GM18907 (cell line): ENCODE data around the gene JUNB.
A peak's percentile ranks its signal among the peaks of the same experiment; 100 is the strongest.
"Not testable (repeated sequence)": the region's sequence is repeated elsewhere in the genome, so short reads cannot be mapped to it uniquely, and the experiment has no call there.

ENCODE experiments used
- ATAC-seq: cut with Tn5 transposase; IDR thresholded peaks from one replicate; pipeline ENCODE4 v1.9.1; 2021; ENCODE audit warnings: mild to moderate bottlenecking, moderate library complexity; ENCODE audit not compliant: unreplicated experiment

JUNB gene

GRCh38 chr19:12802267-12803106 is 11.2 kb downstream of the JUNB start:
- no peak for ATAC-seq

DNA sequence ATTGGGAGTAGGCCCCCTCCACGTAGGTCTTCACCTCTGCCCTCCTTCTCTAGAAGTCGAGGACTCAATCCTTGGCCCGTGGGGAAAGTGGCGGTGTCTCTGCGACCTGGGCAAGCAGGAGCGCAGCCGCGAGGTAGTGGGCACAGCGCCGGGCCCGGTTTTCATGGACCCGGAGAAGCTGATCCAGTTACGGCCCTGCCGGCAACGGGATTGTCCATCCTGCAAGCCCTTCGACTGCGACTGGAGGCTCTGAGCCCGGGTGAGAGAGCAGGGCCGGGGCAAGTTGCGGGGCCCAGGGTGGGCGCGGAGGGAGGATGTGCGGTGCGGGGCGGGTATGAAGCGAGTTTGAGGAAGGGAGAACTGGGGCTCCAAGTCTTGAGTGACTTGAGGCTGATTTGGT is 12.8 kb downstream of the JUNB start:
- ATAC-seq = no peak

DNA sequence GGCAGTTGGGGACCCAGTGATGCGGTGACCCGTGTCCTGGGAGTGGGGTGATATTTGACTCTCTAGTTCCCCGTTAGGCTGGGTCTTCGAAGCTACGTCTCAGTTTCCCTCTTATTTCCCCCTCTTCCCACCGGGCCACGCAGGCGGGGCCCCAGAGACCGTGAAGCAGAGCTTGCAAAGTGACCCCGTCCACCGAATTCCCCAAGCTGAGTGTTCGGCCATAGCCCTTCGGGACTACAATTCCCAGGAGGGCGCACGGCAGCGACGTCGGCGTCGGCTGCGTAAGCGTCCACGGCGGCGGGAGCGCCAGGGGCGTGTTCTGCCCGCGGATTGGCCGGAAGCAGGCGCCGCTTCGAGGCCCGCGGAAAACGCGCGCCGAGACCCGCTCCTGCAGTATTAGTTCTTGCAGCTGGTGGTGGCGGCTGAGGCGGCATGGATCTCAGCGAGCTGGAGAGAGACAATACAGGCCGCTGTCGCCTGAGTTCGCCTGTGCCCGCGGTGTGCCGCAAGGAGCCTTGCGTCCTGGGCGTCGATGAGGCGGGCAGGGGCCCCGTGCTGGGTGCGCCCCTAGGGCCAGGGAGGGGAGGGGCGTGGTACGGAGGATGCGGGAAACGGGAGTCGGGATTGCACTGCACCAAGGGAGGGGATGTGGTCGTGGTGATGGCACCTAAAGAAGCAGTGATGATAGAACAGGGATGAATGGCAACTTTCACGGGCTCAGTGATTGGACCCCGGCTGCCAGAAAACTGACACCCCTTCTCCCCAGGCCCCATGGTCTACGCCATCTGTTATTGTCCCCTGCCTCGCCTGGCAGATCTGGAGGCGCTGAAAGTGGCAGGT is 15.2 kb downstream of the JUNB start, which contains the start of gene RNASEH2A:
Gene RNASEH2A, plus strand, starts transcription at position 343 of the 840 bp plus-strand sequence. Its CDS starts 90 bp downstream, at position 433.
- ATAC-seq = peak; percentile 81

- no peak for ATAC-seq
Measured at GRCh38 chr19:12815088-12815487, 23.8 kb downstream of the JUNB start.

DNA sequence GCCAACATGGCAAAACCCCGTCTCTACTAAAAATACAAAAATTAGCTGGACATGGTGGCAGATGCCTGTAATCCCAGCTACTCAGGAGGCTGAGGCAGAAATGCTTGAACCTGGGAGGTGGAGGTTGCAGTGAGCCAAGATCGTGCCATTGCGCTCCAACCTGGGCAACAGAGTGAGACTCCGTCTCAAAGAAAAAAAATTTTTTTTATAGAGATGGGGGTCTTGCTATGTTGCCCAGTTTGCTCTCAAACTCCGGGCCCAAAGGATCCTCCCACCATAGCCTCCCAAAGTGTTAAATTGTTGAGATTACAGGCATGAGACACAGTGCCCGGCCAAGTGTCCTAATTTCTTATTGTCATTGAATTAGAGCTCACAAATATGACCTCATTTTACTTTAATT is 25.9 kb downstream of the JUNB start:
- not testable (repeated sequence) for ATAC-seq

DNA sequence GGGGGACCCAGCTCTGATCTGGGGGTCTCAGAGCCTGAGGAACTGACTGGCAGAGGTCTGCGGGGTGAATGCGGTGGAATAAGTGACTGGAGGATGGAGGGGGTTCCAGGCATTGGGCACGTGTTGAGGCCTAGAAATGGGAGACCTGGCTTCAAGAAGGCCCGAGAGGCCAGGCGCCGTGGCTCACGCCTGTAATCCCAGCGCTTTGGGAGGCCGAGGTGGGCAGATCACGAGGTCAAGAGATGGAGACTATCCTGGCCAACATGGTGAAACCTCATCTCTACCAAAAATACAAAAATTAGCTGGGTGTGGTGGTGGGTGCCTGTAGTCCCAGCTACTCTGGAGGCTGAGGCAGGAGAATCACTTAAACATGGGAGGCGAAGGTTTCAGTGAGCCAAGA is 26.5 kb downstream of the JUNB start:
- not testable (repeated sequence) for ATAC-seq

- ATAC-seq = no peak
Measured at GRCh38 chr19:12821761-12822160, 30.5 kb downstream of the JUNB start.

- no peak for ATAC-seq
Measured at GRCh38 chr19:12825254-12826131, 34.2 kb downstream of the JUNB start.

DNA sequence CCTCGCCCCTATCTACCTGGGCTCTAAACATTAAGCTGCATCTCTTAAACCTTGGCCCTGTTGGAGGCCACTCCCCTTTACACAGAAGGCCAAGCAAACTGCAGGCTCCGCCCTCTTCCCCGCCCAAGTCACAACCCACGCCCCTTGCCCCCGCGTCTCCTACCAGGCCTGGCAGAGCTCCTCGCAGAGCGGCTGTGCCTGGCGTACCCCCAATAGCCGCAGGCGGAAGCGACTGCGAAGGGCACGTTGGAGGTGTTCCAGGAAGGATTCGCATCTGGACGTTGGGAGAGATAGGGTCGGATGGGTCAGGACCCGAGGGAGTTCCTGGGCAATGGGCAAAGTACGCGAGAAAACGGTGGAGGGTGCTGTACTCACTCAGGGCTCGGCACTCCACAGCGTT is 37.2 kb downstream of the JUNB start:
- ATAC-seq = no peak

GRCh38 chr19:12833418-12833737 is 42.1 kb downstream of the JUNB start:
- ATAC-seq = no peak

DNA sequence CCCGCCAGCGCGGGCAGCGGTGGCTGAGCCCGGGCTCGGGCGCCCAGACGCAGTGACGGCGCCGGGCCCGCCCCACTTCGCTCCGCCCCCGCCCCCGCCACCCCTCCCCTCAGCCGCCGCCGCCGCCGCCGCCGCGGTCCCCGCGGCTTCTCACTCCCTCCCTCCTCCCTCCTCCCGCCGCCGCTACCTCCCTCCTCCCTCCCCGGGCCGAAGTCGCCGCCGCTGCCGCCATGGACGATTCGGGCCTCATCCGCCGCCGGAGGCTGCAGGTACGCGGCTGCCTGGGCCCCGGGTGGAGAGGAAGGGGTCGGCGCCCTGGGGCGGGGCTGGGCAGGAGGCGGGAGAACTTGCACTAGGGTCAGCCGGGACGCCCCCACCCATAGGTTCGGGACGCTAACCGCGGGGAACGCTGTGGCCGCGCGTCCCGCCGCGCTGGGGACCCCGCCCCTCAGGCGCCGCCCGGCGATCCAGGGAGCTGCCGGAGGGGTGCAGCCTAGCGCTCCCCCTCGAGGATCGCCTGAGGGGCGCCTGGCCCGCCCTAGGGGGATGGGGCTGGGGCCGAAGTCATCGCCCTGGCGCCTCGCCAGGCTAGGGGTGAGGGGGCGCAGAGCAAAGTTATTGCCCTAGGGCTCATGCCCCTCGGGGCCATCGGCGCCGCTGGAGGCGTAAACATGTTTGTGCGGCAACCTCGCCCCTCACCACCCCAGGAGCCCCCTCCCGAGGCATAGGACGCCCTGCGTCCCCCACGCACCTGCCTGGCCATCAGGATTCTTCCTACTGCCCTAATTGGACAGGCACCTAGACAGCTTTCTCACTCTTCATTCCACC is 42.7 kb downstream of the JUNB start:
- no peak for ATAC-seq

GRCh38 chr19:12834566-12834943 is 43.3 kb downstream of the JUNB start, which contains the start of gene RTBDN:
Gene RTBDN (minus strand): TSS chr19:12834579. CDS start chr19:12829979, 4,600 bp downstream.
- ATAC-seq = no peak

DNA sequence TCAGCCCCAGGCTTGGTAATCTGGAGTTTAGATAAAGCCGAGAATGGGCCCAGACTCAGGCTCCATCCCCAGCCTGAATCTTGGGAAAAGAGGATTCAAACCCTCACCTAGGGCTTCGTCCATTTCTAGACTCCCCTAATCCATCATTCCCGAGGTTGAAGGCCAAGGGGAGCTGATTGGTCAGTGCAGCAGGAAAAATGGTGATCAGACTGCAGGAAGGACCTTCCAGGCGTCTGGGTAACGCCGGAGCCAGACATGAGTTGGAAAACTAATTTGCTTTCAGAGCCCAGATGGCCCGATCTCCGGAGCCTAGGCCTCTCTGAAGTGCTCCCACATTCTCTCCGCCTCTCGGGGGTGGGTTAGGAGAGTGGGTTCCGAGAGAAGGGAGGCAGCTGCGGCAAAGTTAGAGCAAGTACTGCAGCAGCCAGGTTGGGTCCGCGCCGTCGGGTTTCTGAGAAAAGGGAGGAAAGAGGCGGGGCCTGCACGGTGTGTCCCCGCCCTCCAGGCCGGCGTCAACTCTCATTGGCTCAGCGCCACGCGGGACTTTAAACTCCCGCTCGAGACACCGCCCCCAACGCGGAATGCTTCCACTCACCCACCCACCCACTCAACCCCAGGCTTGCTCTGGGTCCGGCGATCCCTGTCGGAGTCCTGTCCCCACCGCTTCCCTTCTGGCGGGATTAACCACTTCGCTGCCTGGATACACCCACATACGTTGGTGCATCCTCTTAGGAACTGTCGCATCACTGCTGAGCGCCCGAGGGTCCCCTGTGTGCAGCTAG is 43.9 kb downstream of the JUNB start:
- ATAC-seq = no peak

GRCh38 chr19:12836529-12836863 is 45.2 kb downstream of the JUNB start:
- no peak for ATAC-seq

- no peak for ATAC-seq
Measured at GRCh38 chr19:12837225-12837624, 45.9 kb downstream of the JUNB start.

DNA sequence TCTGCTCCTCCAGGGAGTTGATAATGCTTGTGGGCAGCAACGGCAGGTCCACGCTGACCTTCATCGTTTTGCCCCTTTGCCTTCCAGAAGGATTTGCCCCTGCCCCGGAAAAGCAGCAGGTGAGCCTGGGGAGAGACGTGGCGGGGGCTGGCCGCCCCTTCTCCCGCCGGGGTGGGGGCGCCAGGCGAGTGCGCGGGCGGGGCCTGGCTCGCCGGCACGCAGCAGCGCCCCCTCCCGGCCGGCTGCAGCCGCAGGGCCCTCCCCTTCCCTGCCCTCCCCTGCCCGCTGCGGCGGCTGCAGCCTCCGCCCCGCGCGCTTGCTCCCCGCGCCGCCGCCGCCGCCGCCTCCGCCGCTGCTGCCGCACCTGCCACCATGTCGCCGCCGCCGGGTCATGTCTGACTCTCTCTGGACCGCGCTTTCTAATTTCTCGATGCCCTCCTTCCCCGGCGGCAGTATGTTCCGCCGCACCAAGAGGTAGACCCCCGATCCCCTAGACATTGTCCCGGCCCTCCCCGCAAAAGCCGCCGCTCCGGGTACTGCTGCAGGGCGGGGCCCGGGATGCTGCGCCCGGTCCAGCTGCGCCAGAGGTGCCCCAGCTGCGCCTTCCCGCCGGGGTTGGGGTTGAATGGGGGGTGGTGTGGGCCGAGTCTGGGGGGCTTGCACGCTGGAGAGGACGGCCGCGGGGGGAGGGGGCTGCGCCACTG is 47.0 kb downstream of the JUNB start, which contains the start of gene MAST1:
Gene MAST1, plus strand, starts transcription at position 334 of the 704 bp plus-strand sequence. Its CDS starts 58 bp downstream, at position 392.
- no peak for ATAC-seq

GRCh38 chr19:12838886-12839756 is 47.8 kb downstream of the JUNB start:
- ATAC-seq = no peak
